Pancreas (tissue), 10 donors: ENCODE measurements around the gene CSRP1. TPM values are rescaled to one million over a fixed set of nuclear protein-coding genes. Genes with fewer than 3 reads are reported as not detected.
A peak's percentile ranks its signal among the peaks of the same experiment; 100 is the strongest.

ENCODE experiments used
- ATAC-seq, 4 donors: fragments of 200-7000 bp; cut with Tn5 transposase; one replicate each; pipeline versions ENCODE4 v1.8.0 to v1.9.1; 2020; ENCODE audit warnings: mild to moderate bottlenecking in 4 of 4, moderate library complexity in 4 of 4
- DNase-seq, 6 donors: peaks; one replicate each; pipeline ENCODE4 v3.0.0-alpha.2; 2020
- FAIRE-seq: peaks from 2 replicates; lab custom pipeline; 2012; peaks lifted over from hg19 to GRCh38; lab: Jason Lieb, UNC
- H3K27ac ChIP-seq, 4 donors: fragments of 200-600 bp; sonication (generic); 1 replicate in 3 of 4; 2 replicates in 1 of 4; pipeline versions ENCODE4 v1.5.0 to v1.8.0; 2020
- H3K27me3 ChIP-seq, 4 donors: fragments of 200-600 bp; one replicate each; pipeline ENCODE4 v1.8.0; 2021
- H3K36me3 ChIP-seq, 3 donors: fragments of 200-600 bp; sonication (generic) in 1 of 3; one replicate each; pipeline versions ENCODE4 v1.5.0 to v1.8.0; 2020 to 2021
- H3K4me1 ChIP-seq, 3 donors: fragments of 200-600 bp; one replicate each; pipeline ENCODE4 v1.8.0; 2021
- H3K4me3 ChIP-seq, 4 donors: fragments of 200-600 bp; sonication (generic) in 2 of 4; one replicate each; pipeline versions ENCODE4 v1.5.0 to v1.8.0; 2020 to 2021
- H3K9me3 ChIP-seq, 4 donors: fragments of 200-600 bp; one replicate each; pipeline ENCODE4 v1.8.0; 2021
- WGBS, 2 donors: extraction: QIAGEN DNeasy Blood & Tissue Kit; methylation state at CpG; one replicate each; pipeline ENCODE4 v1.1.7; 2013; 5-methylcytosine and 5-hydroxymethylcytosine counted together
- intact Hi-C, 3 donors: fragments of 100-400 bp; cut with DNase I; formaldehyde crosslinking; loops; one replicate each; pipeline versions ENCODE4 v1.11.1 to v1.14.2; 2022
- polyA plus RNA-seq, 2 donors: library from polyadenylated mRNA; stranded (reverse); fragments of 200-250 nt; gene quantifications; one replicate each; pipeline ENCODE4 v1.2.3, GENCODE V29; 2013
- total RNA-seq, 6 donors: library from RNA; stranded (reverse); fragmentation: NEBNext Ultra II Directional in 4 of 6; extraction: Animal tissue kit (Norgen Biotek cat#: 25700) in 4 of 6; gene quantifications; one replicate each; pipeline versions ENCODE4 v1.2.1 to v1.2.4, GENCODE V29; 2021 to 2023
- TF ChIP-seq, protein P1 (sequence below), 4 donors: fragments of 200-600 bp; sonication (generic) in 3 of 4; IDR thresholded peaks; one replicate each; pipeline versions ENCODE4 v1.5.0 to v1.8.0; 2021; ENCODE audit warnings: antibody characterized with exemption in 4 of 4
- donor health status: healthy with polysubstance abuse.
- donor health status: DM: no; HTN: no; CAD: no; lungs with moderate emphysema.
- donor health status: DM: no; HTN: no; CAD: no.
- donor health status: control.
- donor health status: control.
- donor health status: Bipolar disorder and iron deficiency.
- donor health status: DM: yes; HTN: yes; CAD: no.
- donor health status: DM: no; HTN: no; CAD: no.
- donor health status: DM: no; HTN: no; CAD: no.
- donor health status: DM: yes; HTN: yes; CAD: no.

Gene CSRP1
- total RNA-seq (10 to 100 TPM; 49.6 to 91.9 (median 54.8) TPM), polyA plus RNA-seq (100 to 1,000 TPM in 1 of 2 donors, 10 to 100 TPM in 1; 91.9 to 103 TPM)

DNA sequence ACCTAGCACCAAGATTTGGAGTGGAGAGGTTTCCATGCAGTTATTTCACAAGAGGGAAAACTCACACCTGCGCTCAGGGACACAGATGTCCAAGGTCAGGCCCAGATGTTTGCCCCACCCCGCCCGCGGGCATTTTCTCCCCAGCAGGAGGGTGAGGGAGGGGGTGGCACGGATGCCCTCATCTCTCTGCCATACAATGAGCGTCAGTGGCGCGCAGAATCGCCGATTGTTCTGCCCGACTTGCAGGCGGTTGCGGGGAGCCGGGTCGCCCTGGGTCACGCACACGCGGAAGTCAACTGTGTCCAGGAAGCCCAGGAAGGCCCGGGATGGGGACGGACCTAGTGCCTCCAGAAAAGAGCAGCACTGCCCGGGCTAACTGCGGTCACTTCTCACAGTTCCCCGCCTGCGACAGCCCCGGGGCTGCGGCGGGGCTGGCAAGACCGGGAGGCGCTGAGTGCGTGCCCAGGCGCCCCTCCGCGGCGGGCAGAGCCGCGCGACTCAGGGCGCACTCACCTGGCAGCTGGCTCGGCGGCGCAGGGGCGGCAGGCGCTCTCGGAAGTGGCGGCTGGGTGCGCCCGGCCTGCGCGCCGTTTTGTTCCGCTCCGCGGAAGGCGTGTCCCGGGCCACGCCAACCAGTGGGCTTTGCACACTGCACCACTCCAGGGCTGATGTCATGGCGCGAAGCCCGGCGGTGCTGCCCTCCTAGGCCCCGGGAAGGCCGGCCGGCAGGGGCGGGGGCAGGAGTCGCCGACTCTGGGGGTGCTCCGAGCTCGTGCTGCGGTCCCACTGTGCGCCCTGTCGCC lies at the start of gene CSRP1:
TSS of gene CSRP1 (minus strand) at position 567 of the 803 bp plus-strand sequence. CDS start 10,820 bp downstream, outside the sequence.
- DNase-seq, result peak; percentile 88 to 94 (median 92)
- Histone ChIP-seq H3K27me3 (no peaks in the 10 kb centered on the region), H3K36me3 (no peaks in the 10 kb centered on the region), H3K27ac (peak within 1 kb of the TSS; percentile 91 to 96 (median 92)), H3K4me1 (peaks cover 32 to 56% (median 34%) of the 10 kb centered on the region in 3 donors), H3K9me3 (no peaks in the 10 kb centered on the region), H3K4me3 (peak within 1 kb of the TSS; percentile 62 to 83 (median 70))
- TF ChIP-seq, protein P1, sequence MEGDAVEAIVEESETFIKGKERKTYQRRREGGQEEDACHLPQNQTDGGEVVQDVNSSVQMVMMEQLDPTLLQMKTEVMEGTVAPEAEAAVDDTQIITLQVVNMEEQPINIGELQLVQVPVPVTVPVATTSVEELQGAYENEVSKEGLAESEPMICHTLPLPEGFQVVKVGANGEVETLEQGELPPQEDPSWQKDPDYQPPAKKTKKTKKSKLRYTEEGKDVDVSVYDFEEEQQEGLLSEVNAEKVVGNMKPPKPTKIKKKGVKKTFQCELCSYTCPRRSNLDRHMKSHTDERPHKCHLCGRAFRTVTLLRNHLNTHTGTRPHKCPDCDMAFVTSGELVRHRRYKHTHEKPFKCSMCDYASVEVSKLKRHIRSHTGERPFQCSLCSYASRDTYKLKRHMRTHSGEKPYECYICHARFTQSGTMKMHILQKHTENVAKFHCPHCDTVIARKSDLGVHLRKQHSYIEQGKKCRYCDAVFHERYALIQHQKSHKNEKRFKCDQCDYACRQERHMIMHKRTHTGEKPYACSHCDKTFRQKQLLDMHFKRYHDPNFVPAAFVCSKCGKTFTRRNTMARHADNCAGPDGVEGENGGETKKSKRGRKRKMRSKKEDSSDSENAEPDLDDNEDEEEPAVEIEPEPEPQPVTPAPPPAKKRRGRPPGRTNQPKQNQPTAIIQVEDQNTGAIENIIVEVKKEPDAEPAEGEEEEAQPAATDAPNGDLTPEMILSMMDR (IDR thresholded peaks at IDR 0.05), result no peak
- FAIRE-seq, result no peak
- intact Hi-C loops, result no loop called here
- WGBS, 2 donors, result 0% methylated on average over 67 to 71 of the region's 71 CpGs
- peak; percentile 86 to 93 (median 92) for ATAC-seq

DNA sequence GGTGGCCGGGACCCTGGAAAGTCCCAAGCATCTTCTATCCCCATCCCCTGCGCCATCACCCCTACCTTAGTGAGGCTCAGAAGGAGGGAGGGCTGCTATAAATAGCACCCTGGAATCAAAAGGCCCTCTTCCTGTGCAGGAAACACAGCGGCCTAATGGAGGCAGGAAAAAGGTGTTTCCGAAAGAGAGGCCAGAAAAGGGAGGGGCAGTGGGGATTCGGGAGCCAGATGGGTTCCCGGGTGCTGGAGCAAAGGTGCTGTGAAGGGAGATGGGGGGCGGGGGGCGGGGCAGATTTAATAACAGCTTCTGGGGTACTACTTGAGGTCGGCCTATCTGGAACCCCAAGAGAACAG lies 48.6 kb upstream of the CSRP1 start:
- H3K27me3 ChIP-seq, result no peaks in the 10 kb centered on the region
- FAIRE-seq (no peak), ATAC-seq (no peak), DNase-seq (no peak)
- H3K4me1 ChIP-seq, result no peaks in the 10 kb centered on the region
- H3K36me3 ChIP-seq, result no peaks in the 10 kb centered on the region
- no peaks in the 10 kb centered on the region for H3K9me3 ChIP-seq
- no peak overlapping the region for H3K27ac ChIP-seq
- TF ChIP-seq, protein P1 (IDR thresholded peaks at IDR 0.05), result no peak
- H3K4me3 ChIP-seq, result no peak overlapping the region
- intact Hi-C loops, result loop anchor here in 1 of 3 donors (5.0 kb wide), 2 partner anchors 152 to 237 kb away; no protein-coding TSS in a partner anchor
- 74 to 78% methylated on average over 9 of the region's 9 CpGs for WGBS, 2 donors

DNA sequence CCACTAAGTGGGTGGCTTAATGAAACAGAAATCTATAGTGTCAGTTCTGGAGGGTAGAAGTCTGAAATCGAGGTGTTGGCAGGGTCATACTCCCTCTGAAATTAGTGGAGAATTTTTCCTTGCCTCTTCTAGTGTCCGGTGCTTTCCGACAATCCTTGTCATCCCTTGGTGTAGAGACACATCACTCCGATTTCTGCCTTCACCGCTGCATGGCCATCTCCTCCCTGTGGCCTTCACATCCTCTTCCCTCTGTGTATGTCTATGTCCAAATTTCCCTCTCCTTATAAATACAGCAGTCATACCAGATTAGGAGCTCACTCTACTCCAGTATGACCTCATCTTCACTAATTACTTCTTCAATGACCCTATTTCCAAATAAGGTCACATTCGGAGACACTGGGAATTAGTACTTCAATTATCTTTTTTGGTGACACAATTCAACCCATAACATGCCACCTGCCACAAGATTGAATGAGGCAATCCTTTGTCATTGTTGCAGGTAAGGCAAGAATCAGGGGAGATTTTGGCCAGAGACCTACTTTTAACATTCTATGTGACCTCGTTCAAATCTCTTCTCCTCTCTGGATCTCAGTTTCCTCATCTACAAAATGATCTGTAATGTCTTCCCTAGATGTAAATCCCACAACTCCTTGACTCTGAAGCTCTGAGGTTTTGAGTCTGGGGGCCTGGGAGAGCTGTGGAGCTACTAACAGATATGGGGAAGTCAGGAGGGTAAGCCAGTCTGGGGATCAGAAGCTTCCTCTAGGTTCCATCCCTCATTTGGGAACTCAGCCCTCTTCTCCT lies 48.1 kb upstream of the CSRP1 start:
- intact Hi-C loops, result loop anchor here in 1 of 3 donors (5.0 kb wide), 2 partner anchors 152 to 237 kb away; no protein-coding TSS in a partner anchor
- no peak for DNase-seq
- H3K9me3 ChIP-seq, result no peaks in the 10 kb centered on the region

DNA sequence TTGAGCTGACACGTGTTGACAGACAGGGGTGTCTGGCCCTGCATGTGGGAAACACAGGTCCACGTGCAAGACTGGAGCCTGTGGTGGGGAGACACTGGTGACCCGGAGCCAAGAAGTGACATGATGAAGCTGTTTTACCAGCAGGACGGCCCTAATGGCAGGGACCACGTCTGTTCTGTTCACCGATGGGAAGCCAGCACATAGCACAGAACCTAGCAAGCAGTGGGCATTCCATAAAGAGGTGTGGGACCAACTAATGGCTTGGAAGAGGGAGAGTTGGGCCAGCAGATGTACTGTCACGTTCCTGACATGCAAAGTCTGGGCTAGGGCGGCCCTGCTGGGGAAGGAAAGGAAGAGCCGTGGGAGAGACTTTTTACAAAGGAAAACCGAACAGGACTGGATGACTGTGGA lies 47.3 kb upstream of the CSRP1 start:
- Histone ChIP-seq H3K4me1 (no peaks in the 10 kb centered on the region), H3K36me3 (no peaks in the 10 kb centered on the region), H3K4me3 (no peak overlapping the region), H3K9me3 (no peaks in the 10 kb centered on the region), H3K27ac (no peak overlapping the region), H3K27me3 (no peaks in the 10 kb centered on the region)
- DNase-seq, result no peak
- no peak for ATAC-seq
- WGBS, 2 donors, result 66 to 70% methylated on average over 10 of the region's 10 CpGs
- no peak for FAIRE-seq
- TF ChIP-seq, protein P1 (IDR thresholded peaks at IDR 0.05), result no peak
- intact Hi-C loops, result no loop called here

More for the DNA sequence above, 48.1 kb upstream of the CSRP1 start:
- Histone ChIP-seq H3K36me3 (no peaks in the 10 kb centered on the region), H3K27me3 (no peaks in the 10 kb centered on the region), H3K4me3 (no peak overlapping the region), H3K4me1 (no peaks in the 10 kb centered on the region), H3K27ac (no peak overlapping the region)
- ATAC-seq (no peak), FAIRE-seq (no peak)
- 81 to 90% methylated on average over 7 of the region's 7 CpGs for WGBS, 2 donors
- TF ChIP-seq, protein P1 (IDR thresholded peaks at IDR 0.05), result no peak
